H1 (cell line): ENCODE data around the gene WDR89. TPM values are rescaled to one million over a fixed set of nuclear protein-coding genes. Genes with fewer than 3 reads are reported as not detected.

Experiments used
- EGR1 ChIP-seq: IDR thresholded peaks from 2 replicates; pipeline ENCODE4 v1.6.1; 2011; ENCODE audit warnings: low read depth, low read length, borderline replicate concordance
- TAF7 ChIP-seq: optimal IDR thresholded peaks from 2 replicates; pipeline ENCODE3; 2011; ENCODE audit warnings: low read depth, mild to moderate bottlenecking, inconsistent platforms, low read length, moderate library complexity, borderline replicate concordance
- polyA plus RNA-seq, 7 experiments: library from polyadenylated mRNA; depleted of rRNA in 3 of 7; stranded (reverse) in 5 of 7; unstranded in 2 of 7; fragments of >200 nt in 5 of 7; fragments of 200-250 nt in 2 of 7; gene quantifications; 1 replicate in 5 of 7; 2 replicates in 1 of 7; 4 replicates in 1 of 7; pipeline versions ENCODE4 v1.2.1 to v1.2.3, GENCODE V29; 2011 to 2013; ENCODE audit warnings: missing spikeins in 2 of 7, mixed read lengths in 2 of 7
- total RNA-seq: library from RNA; stranded (reverse); fragmentation: NEBNext Ultra II Directional; extraction: Animal tissue kit (Norgen Biotek cat#: 25700); gene quantifications from 2 replicates; pipeline ENCODE4 v1.2.1, GENCODE V29; 2021

Gene WDR89
- total and polyA plus RNA-seq, 2 of the 8 experiments (the other 6 are each of a cell fraction or from before 2014, with no cell fraction given): 8.3 to 32.9 TPM

GRCh38 chr14:63672417-63673180, 30.9 kb upstream of the WDR89 start (continued):
- TF ChIP-seq TAF7 (no peak), EGR1 (no peak)
- TF ChIP-seq, all 59 proteins: peak for 0
